ENCODE results near the gene C11orf24.
"Not testable (repeated sequence)": the region's sequence is repeated elsewhere in the genome, so short reads cannot be mapped to it uniquely, and the experiment has no call there.

C11orf24 gene

GRCh38 chr11:68271781-68272608 lies at the start of gene C11orf24:
Gene C11orf24 (minus strand): TSS chr11:68271973. CDS start chr11:68263767, 8,206 bp downstream.
- peak; percentile 99 for DNase-seq

DNA sequence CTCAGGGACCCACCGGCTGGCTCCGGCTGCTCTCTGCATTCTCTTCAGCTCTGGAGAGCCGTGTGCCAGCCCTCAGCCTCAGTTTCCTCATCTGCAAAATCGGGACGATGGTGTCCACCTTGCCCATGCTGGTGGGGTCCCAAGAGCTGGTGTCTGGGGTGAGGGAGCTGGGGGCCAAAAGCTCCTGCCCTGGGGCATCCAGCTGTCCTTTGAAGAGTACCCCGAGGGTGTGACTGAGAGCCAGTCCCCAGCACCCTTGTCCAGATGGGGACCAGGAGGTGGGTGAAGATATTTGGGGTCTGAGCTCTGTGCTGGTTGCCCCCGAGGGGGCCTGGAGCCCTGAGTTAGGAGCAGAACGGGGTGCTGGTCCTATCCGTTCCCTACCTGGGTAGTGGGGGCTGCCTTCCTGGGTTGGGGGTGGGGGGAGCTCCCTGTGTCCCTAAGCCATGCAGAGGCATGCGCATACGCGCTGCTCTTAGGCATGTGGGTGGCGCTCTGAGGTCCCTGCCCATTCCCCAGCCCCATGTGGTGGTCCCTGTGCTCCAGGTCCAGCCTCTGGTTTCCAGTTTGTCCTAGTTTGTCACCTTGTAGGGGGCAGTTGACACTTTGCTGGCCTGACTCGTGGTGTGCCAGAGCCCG lies 45.5 kb upstream of the C11orf24 start:
- no peak for DNase-seq

- no peak for DNase-seq
Measured at GRCh38 chr11:68315171-68315920, 43.6 kb upstream of the C11orf24 start.

DNA sequence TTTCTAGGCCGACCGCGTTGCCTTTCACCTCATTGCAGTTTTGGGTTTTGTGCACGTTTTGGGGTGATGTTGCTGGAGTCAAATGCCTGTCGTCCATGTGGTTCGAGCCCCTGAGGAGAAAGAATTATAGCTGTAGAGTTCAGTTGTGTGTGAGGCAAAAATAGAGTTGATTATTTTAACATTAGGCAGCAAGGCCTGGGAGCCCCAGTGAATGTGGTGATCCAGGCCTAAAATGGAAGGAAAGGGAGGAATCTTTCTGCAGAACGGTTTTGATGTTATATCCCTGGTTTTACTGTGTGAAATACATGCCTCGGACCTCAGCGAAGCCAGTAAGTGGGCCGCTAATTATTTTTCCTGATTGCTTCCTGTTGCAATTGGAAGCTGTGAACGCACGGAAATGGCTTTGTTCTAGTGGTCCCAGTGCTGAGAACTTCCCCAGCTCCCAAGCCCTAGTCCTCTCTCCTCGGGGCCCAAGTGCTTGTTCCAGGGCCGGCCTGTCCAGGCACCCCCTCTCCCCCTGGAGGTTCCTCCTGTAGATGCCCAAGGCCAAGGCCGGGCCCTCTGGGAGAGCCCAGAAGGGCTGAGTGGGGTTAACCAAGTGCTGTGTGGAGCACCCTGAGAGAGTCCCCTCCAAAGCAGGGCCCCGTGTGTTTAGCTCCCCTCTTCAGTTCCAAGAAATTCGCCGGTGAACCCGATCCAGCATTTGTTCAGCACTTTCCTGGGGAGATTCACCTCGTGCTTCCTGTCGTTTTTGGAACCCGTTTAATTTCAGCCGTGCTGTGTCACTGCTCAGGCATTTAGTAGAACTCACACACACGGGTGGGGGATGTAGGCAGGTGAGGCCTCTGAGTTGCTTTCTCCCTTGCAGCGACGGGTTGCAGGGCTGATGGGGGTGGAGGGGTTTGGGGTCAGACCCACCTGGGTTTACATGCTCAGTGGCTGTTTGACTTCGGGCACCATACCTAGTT lies 42.7 kb upstream of the C11orf24 start:
- no peak for DNase-seq

DNA sequence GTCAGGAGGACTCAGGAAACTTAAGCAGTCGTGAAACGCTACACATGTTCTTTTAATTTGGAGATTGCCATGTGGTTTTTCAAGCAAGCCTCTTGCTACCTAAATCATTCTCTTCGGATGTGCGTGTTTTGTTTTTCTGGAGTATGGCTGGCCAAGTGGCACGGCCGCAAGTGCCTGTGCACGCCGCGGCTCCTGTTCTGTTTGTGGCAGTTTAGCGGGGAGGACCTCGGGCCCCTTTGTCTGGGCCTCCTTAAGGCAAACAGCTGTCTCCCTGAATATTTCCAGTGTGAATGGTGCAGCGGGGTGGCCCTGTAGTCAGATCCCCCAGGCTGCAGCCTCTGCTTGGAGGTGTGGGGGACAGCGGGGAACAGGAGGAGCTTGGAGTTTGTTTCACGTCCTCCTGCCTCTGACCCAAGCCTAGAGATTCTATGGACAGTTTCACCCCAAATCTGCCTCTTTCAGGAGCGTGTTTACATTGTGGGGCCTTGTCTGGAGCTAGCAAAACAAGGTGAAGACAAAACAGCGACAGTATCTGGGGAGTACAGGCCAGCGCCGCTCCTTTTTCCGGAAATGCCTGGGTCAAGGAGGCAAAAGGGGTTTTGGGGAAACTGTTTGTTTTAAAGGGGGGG lies 41.9 kb upstream of the C11orf24 start:
- no peak for DNase-seq

DNA sequence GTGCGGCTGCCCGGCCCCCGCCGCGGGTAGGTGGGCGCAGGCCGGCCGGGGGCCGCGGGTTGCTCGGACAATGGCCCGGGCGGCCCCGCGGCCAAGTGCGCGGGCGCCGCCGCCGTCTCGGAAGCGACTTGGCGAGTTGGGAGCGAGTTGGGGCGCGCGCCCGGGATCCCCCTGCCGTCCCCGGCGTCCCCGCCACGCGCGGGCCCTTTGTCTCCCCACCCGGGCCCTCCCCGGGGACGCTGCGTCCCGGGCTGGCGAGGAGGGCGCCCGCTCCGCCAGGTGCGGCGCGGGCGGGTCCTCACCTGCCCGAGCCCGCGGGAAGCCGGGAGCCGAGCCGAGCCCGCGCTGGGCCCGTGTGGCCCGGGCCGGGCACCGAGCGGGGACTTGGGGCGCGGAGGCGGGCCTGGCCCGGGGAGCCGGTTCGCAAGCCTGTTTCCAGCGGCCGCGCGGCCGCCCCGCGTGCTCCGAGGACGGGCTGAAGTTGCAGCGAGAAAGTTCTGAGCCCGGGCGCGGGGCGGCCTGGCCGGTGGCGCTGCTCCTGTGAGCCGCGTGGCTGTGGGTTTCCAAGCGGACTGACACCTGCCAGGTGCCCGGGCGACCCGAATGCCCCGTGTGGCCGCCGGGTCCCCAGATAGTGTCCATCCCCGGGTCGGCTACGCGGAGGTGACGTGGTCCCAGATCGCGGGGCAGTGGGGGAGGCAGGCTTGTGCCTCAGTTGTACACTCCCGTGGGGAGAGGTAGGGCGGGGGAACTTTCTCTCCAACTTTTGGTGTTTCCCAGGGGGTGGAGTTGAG lies 41.2 kb upstream of the C11orf24 start:
- DNase-seq, result no peak

- peak; percentile 42 for DNase-seq
Measured at GRCh38 chr11:68312117-68312779, 40.5 kb upstream of the C11orf24 start, which contains the start of gene LRP5. Gene LRP5 (plus strand): TSS chr11:68312591. CDS start chr11:68312715, 124 bp downstream.

DNA sequence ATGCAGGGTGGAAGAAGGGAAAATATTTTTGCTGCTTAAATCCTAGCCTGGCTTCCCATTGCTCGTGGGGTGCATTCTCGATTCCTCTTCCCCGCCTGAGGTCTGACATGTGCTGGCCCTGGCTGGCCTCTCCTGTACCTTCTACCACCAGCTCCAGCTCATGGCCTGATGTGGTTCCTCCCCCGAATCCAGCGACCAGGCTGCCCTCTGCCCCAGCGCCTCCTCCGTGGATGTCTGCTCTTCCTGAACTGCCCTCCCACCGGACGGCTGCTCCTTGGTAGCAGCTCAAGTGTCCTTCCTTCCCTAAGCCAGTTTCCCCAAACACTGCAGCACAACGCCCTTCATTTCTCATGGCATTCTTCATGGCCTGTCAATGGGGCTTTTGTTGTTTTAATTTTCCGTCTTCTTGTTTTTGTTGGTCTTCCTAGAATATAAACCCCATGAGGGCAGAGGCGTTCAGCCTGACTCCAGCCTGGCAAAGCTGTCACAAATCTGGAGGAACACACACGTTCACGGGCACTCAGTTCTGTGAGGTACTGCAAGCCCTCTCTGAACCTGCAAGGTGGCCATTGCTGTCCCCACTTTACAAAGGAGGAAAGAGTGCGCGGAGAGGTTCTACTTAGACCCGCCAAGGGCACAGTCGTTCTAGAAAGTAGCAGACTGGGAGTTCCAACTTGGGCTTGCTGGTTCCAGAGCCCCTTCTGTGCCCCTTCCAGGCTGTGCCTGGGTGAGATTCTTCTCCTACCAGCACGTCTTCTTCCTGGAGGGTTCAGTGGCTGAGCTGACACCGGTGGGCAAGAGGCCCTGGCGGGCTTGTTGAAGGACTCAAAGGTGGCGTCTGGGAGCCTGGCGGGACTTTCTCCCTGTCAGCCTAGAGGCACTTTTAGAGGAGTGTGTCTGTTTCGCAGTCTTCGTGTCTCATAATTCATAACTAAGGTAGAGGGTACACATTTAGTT lies 39.7 kb upstream of the C11orf24 start:
- DNase-seq, result no peak

DNA sequence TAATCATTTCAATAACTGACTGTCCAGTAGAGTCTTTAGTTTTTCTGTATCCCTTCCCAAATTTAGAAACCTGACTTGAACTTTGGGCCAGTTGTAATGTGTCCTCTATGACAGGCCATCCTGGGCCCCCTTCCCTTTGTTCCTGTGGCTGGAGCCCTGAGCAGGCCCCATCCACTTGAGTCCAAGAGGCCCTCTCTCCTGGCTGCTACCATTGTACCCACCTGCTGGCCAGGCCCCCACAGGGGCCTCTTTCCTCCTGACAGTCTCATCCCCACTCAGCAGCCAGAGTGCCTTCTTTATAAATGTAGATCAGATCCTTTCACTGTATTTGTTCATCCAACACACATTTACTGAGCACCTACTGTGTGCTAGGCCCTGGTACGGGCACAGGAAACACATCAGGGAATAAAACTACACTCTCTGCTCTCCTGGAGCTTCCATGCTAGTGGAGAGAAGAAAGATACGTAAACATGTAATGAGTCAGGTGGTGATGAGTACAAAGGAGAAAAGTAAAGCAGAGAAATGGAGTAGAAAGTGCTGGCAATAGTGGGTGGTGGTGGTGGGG lies 37.9 kb upstream of the C11orf24 start:
- DNase-seq, result no peak

GRCh38 chr11:68308068-68308467 lies 36.3 kb upstream of the C11orf24 start:
- no peak for DNase-seq

GRCh38 chr11:68306636-68307035 lies 34.9 kb upstream of the C11orf24 start:
- no peak for DNase-seq

DNA sequence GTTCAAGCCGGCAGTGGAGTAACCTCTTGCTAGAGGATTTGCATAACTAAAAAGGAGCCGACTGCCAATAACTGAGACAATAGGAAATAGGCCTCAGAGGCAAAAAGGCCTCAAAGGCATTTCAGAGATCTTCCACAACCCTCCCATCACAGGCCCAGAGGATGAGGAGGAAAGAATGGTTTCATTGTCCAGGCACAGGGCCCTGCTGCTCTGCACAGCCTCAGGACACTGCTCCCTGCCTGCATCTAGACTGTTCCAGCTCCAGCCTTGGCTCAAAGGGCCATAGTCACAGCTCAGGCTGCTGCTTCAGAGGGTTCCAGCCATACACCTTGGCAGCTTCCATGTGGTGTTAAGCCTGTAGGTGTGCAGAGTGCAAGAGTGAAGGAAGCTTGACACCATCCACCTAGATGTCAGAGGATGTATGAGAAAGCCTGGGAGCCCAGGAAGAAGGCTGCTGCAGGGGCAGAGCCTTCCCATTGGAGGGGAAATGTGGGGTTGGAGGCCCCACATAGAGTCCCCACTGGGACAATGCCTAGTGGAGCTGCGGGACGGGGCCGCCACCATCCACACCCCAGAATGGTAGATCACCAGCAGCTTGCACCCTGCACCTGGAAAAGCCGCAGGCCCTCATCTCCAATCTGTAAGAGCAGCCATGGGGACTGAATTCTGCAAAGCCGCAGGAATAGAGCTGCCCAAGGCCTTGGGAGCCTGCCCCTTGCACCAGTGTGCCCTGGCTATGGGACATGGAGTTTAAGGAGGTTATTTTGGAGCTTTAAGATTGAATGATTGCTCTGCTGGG lies 32.4 kb upstream of the C11orf24 start:
- no peak for DNase-seq

GRCh38 chr11:68303083-68303482 lies 31.3 kb upstream of the C11orf24 start:
- DNase-seq, result peak; percentile 83

DNA sequence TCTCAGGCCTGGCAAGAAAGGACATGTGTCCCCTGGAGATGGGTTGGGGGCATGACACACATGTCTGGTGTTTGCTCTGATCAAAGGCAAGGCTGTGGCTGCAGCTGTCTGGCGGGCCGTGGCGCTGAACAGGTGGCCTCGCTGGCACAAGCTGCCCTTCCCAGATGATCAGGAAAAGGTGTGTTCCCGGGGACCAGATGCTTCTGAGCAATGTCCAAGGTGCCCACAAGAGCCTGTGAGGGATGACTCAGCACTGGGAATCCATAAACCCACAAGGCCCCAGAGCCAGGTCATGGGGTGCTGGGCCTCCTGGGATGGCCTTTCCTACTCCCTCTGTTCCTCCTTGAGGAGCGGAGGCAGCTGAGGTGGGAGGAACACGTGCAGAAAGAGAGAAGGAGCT lies 30.9 kb upstream of the C11orf24 start:
- peak; percentile 14 for DNase-seq

- no peak for DNase-seq
Measured at GRCh38 chr11:68302256-68302655, 30.5 kb upstream of the C11orf24 start.

- DNase-seq, result no peak
Measured at GRCh38 chr11:68300076-68300830, 28.5 kb upstream of the C11orf24 start.

DNA sequence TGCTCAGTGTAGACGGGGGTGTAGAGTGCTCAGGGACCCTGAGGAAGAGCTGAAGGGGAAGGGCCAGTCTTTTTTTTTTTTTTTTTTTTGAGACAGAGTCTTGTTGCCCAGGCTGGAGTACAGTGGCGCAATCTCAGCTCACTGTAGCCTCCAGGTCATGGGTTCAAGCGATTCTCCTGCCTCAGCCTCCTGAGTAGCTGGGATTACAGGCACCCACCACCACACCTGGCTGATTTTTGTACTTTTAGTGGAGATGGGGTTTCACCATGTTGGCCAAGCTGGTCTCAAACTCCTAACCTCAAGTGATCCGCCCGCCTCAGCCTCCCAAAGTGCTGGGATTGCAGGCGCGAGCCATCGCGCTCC lies 27.7 kb upstream of the C11orf24 start:
- not testable (repeated sequence) for DNase-seq
